HEK293 (cell line): ENCODE results near the gene PDXDC1.
A peak's percentile ranks its signal among the peaks of the same experiment; 100 is the strongest.
"Not testable (repeated sequence)": the region's sequence is repeated elsewhere in the genome, so short reads cannot be mapped to it uniquely, and the experiment has no call there.

Source experiments
- CTCF ChIA-PET: fragments of 350-600 bp; formaldehyde crosslinking; extraction: SDS; loops from one replicate; lab custom pipeline; 2021; ENCODE audit warnings: antibody characterized with exemption; lab: Yijun Ruan, JAX
- POLR2A ChIA-PET: fragments of 300-600 bp; formaldehyde crosslinking; extraction: SDS; loops from one replicate; lab custom pipeline; 2020; ENCODE audit warnings: antibody characterized with exemption, inconsistent platforms; lab: Yijun Ruan, JAX
- H3K27ac ChIP-seq: fragments of 200-500 bp; sonication (Bioruptor generic); 2 replicates; pipeline ENCODE4 v1.5.1; 2014; ENCODE audit warnings: low read depth, low read length, control low read depth, inconsistent platforms; ENCODE audit errors: extremely low read depth
- H3K36me3 ChIP-seq, 2 experiments: fragments of 200-500 bp in 1 of 2; sonication (Bioruptor generic) in 1 of 2; 1 replicate in 1 of 2; 2 replicates in 1 of 2; pipeline ENCODE4 v1.5.1; 2014 to 2017; ENCODE audit warnings: inconsistent platforms in 2 of 2, low read length in 2 of 2; ENCODE audit not compliant: control insufficient read depth in 2 of 2, insufficient read depth in 1 of 2
- H3K4me1 ChIP-seq: fragments of 200-500 bp; sonication (Bioruptor generic); 2 replicates; pipeline ENCODE4 v1.5.1; 2014; ENCODE audit warnings: mild to moderate bottlenecking, low read length, inconsistent platforms; ENCODE audit not compliant: control insufficient read depth, insufficient read depth
- H3K4me3 ChIP-seq: 2 replicates; pipeline ENCODE4 v1.5.1; 2011; ENCODE audit warnings: low read depth, mild to moderate bottlenecking, control low read depth, low read length, moderate library complexity
- H3K9me3 ChIP-seq: fragments of 200-500 bp; sonication (Bioruptor generic); 2 replicates; pipeline ENCODE4 v1.5.1; 2014; ENCODE audit warnings: low read depth, low read length, inconsistent platforms; ENCODE audit not compliant: control insufficient read depth, insufficient read depth
- SCRT2 ChIP-seq: fragments of 450-650 bp; formaldehyde crosslinking; IDR thresholded peaks from 2 replicates; pipeline ENCODE4 v1.5.1; 2016; ENCODE audit warnings: missing biosample characterization, missing genetic modification characterization
- ZNF133 ChIP-seq: fragments of 450-650 bp; formaldehyde crosslinking; IDR thresholded peaks from 2 replicates; pipeline ENCODE4 v1.5.1; 2016; ENCODE audit warnings: missing biosample characterization, missing genetic modification characterization
- ZNF146 ChIP-seq: fragments of 450-650 bp; formaldehyde crosslinking; IDR thresholded peaks from 2 replicates; pipeline ENCODE4 v1.5.1; 2016; ENCODE audit warnings: missing biosample characterization, missing genetic modification characterization
- ZNF184 ChIP-seq: fragments of 450-650 bp; IDR thresholded peaks from 2 replicates; pipeline ENCODE4 v1.5.1; 2018; ENCODE audit warnings: missing biosample characterization, mild to moderate bottlenecking, missing genetic modification characterization
- ZNF600 ChIP-seq: fragments of 450-650 bp; formaldehyde crosslinking; IDR thresholded peaks from 2 replicates; pipeline ENCODE4 v1.5.1; 2016; ENCODE audit warnings: missing biosample characterization, missing genetic modification characterization
- TF ChIP-seq, protein P1 (sequence below): fragments of 450-650 bp; formaldehyde crosslinking; IDR thresholded peaks from 2 replicates; pipeline ENCODE4 v1.5.1; 2016; ENCODE audit warnings: missing biosample characterization, missing genetic modification characterization
- TF ChIP-seq, protein P2 (sequence below): fragments of 450-650 bp; formaldehyde crosslinking; IDR thresholded peaks from 2 replicates; pipeline ENCODE4 v1.5.1; 2016; ENCODE audit warnings: missing biosample characterization, missing genetic modification characterization
- TF ChIP-seq, protein P3 (sequence below): fragments of 450-650 bp; formaldehyde crosslinking; IDR thresholded peaks from 2 replicates; pipeline ENCODE4 v1.5.1; 2016; ENCODE audit warnings: missing biosample characterization, missing genetic modification characterization

The PDXDC1 gene

DNA sequence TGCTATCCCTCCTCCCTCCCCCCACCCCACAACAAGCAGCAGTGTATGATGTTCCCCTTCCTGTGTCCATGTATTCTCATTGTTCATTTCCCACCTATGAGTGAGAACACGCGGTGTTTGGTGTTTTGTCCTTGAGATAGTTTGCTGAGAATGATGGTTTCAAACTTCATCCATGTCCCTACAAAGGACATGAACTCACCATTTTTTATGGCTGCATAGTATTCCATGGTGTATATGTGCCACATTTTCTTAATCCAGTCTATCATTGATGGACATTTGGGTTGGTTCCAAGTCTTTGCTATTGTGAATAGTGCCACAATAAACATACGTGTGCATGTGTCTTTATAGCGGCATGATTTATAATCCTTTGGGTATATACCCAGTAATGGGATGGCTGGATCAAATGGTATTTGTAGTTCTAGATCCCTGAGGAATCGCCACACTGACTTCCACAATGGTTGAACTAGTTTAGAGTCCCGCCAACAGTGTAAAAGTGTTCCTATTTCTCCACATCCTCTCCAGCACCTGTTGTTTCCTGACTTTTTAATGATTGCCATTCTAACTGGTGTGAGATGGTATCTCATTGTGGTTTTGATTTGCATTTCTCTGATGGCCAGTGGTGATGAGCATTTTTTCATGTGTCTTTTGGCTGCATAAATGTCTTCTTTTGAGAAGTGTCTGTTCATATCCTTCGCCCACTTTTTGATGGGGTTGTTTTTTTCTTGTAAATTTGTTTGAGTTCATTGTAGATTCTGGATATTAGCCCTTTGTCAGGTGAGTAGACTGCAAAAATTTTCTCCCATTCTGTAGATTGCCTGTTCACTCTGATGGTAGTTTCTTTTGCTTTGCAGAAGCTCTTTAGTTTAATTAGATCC, 18.7 kb downstream of the PDXDC1 start:
- H3K27ac ChIP-seq, H3K4me3 ChIP-seq, H3K9me3 ChIP-seq, H3K4me1 ChIP-seq, POLR2A ChIA-PET: not testable (repeated sequence)
- CTCF ChIA-PET = interaction anchor here (0.7 kb wide), 1 partner anchor 12 kb away, joined by 3 read pairs; no protein-coding TSS in a partner anchor
- peak; percentile 32; the same call in 1 of the 2 replicates for TF ChIP-seq ZNF133 (tag by site-specific recombination)
- TF ChIP-seq, protein P1, sequence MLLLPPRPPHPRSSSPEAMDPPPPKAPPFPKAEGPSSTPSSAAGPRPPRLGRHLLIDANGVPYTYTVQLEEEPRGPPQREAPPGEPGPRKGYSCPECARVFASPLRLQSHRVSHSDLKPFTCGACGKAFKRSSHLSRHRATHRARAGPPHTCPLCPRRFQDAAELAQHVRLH (tag by site-specific recombination) = peak; percentile 86
- peak; percentile 94 for TF ChIP-seq ZNF184 (tag by site-specific recombination)
- TF ChIP-seq, protein P2, sequence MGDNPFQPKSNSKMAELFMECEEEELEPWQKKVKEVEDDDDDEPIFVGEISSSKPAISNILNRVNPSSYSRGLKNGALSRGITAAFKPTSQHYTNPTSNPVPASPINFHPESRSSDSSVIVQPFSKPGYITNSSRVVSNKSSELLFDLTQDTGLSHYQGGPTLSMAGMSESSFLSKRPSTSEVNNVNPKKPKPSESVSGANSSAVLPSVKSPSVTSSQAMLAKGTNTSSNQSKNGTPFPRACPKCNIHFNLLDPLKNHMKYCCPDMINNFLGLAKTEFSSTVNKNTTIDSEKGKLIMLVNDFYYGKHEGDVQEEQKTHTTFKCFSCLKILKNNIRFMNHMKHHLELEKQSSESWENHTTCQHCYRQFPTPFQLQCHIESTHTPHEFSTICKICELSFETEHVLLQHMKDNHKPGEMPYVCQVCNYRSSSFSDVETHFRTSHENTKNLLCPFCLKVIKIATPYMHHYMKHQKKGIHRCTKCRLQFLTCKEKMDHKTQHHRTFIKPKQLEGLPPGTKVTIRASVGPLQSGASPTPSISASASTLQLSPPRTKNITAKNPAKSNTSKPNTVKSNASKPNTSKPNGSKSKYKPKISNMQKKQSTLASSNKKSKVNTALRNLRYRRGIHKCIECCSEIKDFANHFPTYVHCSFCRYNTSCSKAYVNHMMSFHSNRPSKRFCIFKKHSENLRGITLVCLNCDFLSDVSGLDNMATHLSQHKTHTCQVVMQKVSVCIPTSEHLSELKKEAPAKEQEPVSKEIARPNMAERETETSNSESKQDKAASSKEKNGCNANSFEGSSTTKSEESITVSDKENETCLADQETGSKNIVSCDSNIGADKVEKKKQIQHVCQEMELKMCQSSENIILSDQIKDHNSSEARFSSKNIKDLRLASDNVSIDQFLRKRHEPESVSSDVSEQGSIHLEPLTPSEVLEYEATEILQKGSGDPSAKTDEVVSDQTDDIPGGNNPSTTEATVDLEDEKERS (tag by site-specific recombination) = peak; percentile 61; the same call in 1 of the 2 replicates
- TF ChIP-seq ZNF146 (tag by site-specific recombination) = peak; percentile 99
- TF ChIP-seq SCRT2 (tag by site-specific recombination) = peak; percentile 70
- peaks cover 9 to 16% of the 10 kb centered on the region in 2 experiments; a peak in 2 of 3 replicates for H3K36me3 ChIP-seq

DNA sequence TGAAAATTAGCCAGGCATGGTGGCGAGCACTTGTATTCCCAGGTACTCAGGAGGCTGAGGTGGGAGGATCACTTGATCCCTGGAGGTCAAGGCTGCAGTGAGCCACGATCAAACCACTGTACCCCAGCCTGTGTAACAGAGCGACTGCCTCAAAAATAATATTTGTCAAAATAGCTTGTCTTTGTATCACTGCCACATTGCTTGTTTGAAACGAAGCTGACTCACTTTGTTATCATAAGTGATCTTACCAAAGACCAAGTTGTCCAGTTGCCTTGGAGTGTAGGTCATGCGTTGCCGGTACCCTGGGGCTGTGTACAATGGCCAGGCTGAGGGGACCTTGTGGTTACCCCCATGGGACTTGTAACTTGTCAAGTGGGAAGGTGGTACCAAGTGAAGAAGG, 21.9 kb downstream of the PDXDC1 start:
- H3K4me3 ChIP-seq, POLR2A ChIA-PET, H3K27ac ChIP-seq, H3K9me3 ChIP-seq, H3K4me1 ChIP-seq: not testable (repeated sequence)
- CTCF ChIA-PET = interaction anchor here (0.8 kb wide), 1 partner anchor 663 kb away, joined by 4 read pairs; no protein-coding TSS in a partner anchor
- H3K36me3 ChIP-seq = peaks cover 8 to 19% of the 10 kb centered on the region in 2 experiments; a peak in 2 of 3 replicates

DNA sequence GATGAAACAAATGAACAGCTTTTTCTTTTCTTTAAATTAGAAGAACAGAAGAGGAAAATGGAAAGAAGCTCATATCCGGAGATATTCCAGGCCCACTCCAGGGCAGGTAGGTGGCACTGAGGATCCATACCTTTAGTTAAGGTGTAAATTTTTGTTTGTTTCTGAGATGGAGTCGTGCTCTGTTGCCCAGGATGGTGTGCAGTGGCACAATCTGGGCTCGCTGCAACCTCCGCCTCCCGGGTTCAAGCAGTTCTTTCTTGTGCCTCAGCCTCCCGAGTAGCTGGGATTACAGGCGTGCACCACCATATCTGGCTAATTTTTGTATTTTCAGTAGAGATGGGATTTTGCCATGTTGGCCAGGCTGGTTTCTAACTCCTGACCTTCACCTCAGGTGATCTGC, 23.5 kb downstream of the PDXDC1 start:
- H3K4me3 ChIP-seq, POLR2A ChIA-PET, H3K4me1 ChIP-seq, H3K27ac ChIP-seq, H3K9me3 ChIP-seq: not testable (repeated sequence)
- CTCF ChIA-PET = interaction anchor here (0.6 kb wide), 1 partner anchor 40 kb away, joined by 3 read pairs; no protein-coding TSS in a partner anchor
- H3K36me3 ChIP-seq = peaks cover 8 to 19% of the 10 kb centered on the region in 2 experiments; a peak in 2 of 3 replicates

DNA sequence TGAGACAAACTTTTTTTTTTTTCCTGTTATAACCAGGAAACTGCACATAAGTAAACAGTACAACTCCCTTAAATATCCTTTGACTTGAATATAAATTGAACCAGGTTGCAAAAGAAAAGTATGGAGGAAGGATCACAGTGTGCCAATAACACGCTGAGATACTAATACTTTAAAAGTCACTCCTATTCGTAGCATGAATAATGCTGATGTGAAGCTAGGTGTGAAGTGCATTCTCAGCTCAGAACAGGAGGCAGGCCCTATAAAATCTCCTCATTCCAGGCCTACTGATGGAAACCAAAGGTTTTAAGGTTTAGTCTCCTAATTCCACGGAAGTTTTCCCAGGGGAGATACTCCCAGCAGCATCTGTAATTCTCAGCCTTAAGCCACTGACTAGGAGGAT, 25.0 kb downstream of the PDXDC1 start:
- peaks cover 14 to 29% of the 10 kb centered on the region in 2 experiments; a peak in 2 of 3 replicates for H3K36me3 ChIP-seq
- H3K27ac ChIP-seq, H3K4me3 ChIP-seq, CTCF ChIA-PET, H3K4me1 ChIP-seq, POLR2A ChIA-PET, H3K9me3 ChIP-seq: not testable (repeated sequence)
- 0 out of 2 replicates have a peak, but pooled peaks have one; percentile 34 for TF ChIP-seq ZNF600 (tag by site-specific recombination)
- TF ChIP-seq, protein P3, sequence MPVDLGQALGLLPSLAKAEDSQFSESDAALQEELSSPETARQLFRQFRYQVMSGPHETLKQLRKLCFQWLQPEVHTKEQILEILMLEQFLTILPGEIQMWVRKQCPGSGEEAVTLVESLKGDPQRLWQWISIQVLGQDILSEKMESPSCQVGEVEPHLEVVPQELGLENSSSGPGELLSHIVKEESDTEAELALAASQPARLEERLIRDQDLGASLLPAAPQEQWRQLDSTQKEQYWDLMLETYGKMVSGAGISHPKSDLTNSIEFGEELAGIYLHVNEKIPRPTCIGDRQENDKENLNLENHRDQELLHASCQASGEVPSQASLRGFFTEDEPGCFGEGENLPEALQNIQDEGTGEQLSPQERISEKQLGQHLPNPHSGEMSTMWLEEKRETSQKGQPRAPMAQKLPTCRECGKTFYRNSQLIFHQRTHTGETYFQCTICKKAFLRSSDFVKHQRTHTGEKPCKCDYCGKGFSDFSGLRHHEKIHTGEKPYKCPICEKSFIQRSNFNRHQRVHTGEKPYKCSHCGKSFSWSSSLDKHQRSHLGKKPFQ (tag by site-specific recombination) = peak; percentile 76; the same call in 1 of the 2 replicates

DNA sequence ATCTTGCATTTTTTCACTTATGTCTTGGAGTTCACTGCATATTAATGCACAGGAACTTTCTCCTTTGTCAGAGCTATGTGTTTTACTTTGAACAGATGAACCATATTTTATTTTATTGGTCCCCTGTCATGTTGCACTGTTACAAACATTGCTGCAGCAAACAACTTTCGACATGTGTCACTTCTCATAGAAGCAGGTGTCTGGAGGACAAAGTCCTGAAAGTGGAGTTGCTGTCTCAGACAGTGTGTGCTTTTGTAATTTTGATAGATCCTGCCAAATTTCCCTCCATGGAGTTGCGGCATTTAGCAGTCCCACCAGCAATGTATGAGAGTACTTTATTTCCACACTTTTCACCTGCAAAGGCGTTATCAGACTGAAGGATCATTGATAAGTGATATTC, 27.6 kb downstream of the PDXDC1 start:
- H3K4me3 ChIP-seq, POLR2A ChIA-PET, H3K4me1 ChIP-seq, H3K27ac ChIP-seq, CTCF ChIA-PET, H3K9me3 ChIP-seq: not testable (repeated sequence)
- H3K36me3 ChIP-seq = peaks cover 17 to 50% of the 10 kb centered on the region in 2 experiments; a peak in 2 of 3 replicates
